ENCODE measurements around the gene FRMD4A.
A peak's percentile ranks its signal among the peaks of the same experiment; 100 is the strongest.

The FRMD4A gene

GRCh38 chr10:13709931-13710650 lies 620.6 kb downstream of the FRMD4A start:
- ChIA-PET POLR2A (no interaction called here), CTCF (interaction anchor here (1.2 to 1.9 kb wide), 2 partner anchors 10 to 13 kb away, joined by 3 to 8 read pairs; no protein-coding TSS in a partner anchor)
- no peak for TF ChIP-seq CTCF (IDR thresholded peaks at IDR 0.05; ENCODE audit: control extremely low read depth, extremely low read depth, low read depth, missing control alignments)
- DNase-seq (ENCODE audit: extremely low spot score), result no peak

GRCh38 chr10:13708256-13708990 lies 622.3 kb downstream of the FRMD4A start:
- POLR2A ChIA-PET, result no interaction called here
- TF ChIP-seq CTCF (IDR thresholded peaks at IDR 0.05; ENCODE audit: control extremely low read depth, extremely low read depth, low read depth, missing control alignments), result no peak
- CTCF ChIA-PET, result interaction anchor here (1.0 to 2.9 kb wide), 7 partner anchors 9 to 75 kb away, joined by 3 to 21 read pairs (median 4); no protein-coding TSS in a partner anchor
- DNase-seq (ENCODE audit: extremely low spot score), result no peak

- ChIA-PET CTCF (interaction anchor here (1.1 to 2.9 kb wide), 8 partner anchors 8 to 76 kb away, joined by 3 to 21 read pairs (median 4); no protein-coding TSS in a partner anchor), POLR2A (no interaction called here)
- peak; percentile 61 for DNase-seq (ENCODE audit: extremely low spot score)
Observed at GRCh38 chr10:13707156-13707881, 623.4 kb downstream of the FRMD4A start.

GRCh38 chr10:13706604-13707003 lies 624.1 kb downstream of the FRMD4A start:
- ChIA-PET CTCF (interaction anchor here (1.1 to 2.9 kb wide), 6 partner anchors 8 to 76 kb away, joined by 4 to 21 read pairs (median 4); no protein-coding TSS in a partner anchor), POLR2A (no interaction called here)
- TF ChIP-seq CTCF (IDR thresholded peaks at IDR 0.05; ENCODE audit: control extremely low read depth, extremely low read depth, low read depth, missing control alignments), result no peak
- no peak for DNase-seq (ENCODE audit: extremely low spot score)

More at GRCh38 chr10:13707156-13707881, 623.4 kb downstream of the FRMD4A start:
- TF ChIP-seq CTCF (IDR thresholded peaks at IDR 0.05; ENCODE audit: control extremely low read depth, extremely low read depth, low read depth, missing control alignments), result no peak

GRCh38 chr10:13706175-13706574 lies 624.5 kb downstream of the FRMD4A start:
- no peak for DNase-seq (ENCODE audit: extremely low spot score)
- POLR2A ChIA-PET, result no interaction called here
- CTCF ChIA-PET, result interaction anchor here (1.1 to 2.9 kb wide), 6 partner anchors 9 to 76 kb away, joined by 3 to 21 read pairs (median 4); no protein-coding TSS in a partner anchor
- TF ChIP-seq CTCF (IDR thresholded peaks at IDR 0.05; ENCODE audit: control extremely low read depth, extremely low read depth, low read depth, missing control alignments), result no peak
